Activated gamma-delta T cell treated with Interleukin-2 at 50 U/mL for 16 hours (primary cell): Measurements from ENCODE around the gene SUN1.
"Not testable (repeated sequence)": the region's sequence is repeated elsewhere in the genome, so short reads cannot be mapped to it uniquely, and the experiment has no call there.

ENCODE experiments used
- DNase-seq: peaks from one replicate; pipeline ENCODE4 v3.0.0-alpha.2; 2020

Gene SUN1

DNA sequence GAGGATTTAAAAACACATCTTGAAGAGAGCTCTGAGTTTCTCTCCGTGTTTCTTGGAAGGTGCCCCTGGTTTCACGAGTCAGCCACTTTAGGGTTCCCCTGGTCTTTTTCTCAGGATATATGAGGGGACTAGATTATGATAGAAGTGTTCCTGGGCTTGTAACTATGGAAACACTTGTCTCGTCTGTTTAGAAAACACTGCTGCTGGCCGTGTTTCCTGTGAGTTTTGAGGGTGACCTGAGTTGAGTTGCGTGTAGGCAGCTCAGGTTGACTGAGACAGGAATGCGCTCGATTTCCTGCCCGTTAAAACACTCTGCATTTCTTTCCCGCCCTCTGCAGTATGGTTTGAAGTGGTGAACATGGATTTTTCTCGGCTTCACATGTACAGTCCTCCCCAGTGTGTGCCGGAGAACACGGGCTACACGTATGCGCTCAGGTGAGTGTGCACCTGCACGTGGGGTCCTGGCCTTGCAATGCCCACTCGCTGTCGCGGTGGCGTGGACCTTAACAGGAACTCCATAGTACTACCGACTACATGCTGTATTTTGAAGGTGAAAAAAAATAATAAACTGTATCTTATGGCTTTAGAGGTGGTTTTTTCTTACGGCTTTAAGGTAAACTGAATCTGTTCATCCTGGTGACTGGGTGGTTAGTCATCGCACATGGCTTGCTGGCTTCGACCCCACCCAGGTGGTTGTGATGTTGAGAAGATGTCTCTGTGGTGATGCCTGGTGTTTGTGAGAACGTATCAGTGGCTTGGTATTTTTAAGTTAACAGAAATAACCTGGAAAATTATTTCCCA, at the start of gene SUN1:
Gene SUN1 (plus strand): TSS at position 310 of the 801 bp plus-strand sequence. CDS start 49 bp downstream, at position 359.
- peak; percentile 67 for DNase-seq

- no peak for DNase-seq
Observed at GRCh38 chr7:782718-783449, 49.4 kb upstream of the SUN1 start.

GRCh38 chr7:783556-784490, 48.5 kb upstream of the SUN1 start:
- DNase-seq: no peak

DNA sequence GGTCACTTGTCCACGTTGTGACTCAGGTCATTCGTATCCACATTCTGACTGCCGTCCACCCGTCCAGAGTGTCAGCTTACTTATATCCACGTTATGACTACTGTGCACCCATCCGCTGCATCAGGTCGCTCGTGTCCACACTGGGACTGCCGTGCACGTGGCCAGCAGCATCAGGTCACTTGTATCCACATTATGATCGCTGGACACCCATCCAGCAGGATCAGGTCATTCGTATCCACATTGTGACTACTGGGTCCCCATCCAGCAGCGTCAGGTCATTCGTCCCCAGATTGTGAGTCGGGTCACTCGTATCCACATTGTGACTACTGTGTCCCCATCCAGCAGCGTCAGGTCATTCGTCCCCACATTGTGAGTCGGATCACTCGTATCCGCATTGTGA, 47.3 kb upstream of the SUN1 start:
- no peak for DNase-seq

- DNase-seq: no peak
Observed at GRCh38 chr7:785416-785815, 46.9 kb upstream of the SUN1 start.

DNA sequence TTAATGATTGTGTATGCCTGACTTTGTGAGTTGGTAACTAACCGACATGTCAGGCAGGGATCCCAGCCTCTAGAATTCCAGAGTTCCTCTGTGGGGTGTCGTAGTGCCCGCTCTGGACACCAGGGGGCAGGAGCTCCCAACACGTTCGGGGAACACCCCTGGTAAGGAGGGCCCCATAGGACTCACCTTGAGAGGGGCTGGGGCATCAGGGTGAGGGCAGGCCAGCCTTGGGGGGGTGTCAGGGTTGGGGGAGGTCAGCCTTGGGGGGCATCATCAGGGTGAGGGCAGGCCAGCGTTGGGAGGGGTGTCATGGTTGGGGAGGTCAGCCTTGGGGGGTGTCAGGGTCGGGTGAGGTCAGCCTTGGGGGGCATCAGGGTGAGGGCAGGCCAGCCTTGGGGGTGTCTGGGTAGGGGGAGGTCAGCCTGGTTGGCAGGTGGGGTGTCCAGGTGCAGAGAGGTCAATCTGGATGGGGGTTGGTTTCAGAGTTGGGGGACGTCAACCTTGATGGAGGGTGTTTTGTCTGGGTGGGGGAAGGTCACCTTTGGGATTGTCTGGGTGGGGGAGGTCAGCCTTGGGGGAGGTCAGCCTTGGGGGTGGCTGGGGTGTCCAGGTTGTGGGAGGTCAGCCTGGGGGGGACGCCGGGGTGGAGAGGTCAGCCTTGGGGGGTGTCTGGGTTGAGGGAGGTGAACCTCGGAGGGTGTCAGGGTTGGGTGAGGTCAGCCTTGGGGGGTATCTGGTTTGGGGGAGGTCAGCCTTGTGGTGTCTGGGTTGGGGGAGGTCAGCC, 45.6 kb upstream of the SUN1 start:
- peak; percentile 73 for DNase-seq

DNA sequence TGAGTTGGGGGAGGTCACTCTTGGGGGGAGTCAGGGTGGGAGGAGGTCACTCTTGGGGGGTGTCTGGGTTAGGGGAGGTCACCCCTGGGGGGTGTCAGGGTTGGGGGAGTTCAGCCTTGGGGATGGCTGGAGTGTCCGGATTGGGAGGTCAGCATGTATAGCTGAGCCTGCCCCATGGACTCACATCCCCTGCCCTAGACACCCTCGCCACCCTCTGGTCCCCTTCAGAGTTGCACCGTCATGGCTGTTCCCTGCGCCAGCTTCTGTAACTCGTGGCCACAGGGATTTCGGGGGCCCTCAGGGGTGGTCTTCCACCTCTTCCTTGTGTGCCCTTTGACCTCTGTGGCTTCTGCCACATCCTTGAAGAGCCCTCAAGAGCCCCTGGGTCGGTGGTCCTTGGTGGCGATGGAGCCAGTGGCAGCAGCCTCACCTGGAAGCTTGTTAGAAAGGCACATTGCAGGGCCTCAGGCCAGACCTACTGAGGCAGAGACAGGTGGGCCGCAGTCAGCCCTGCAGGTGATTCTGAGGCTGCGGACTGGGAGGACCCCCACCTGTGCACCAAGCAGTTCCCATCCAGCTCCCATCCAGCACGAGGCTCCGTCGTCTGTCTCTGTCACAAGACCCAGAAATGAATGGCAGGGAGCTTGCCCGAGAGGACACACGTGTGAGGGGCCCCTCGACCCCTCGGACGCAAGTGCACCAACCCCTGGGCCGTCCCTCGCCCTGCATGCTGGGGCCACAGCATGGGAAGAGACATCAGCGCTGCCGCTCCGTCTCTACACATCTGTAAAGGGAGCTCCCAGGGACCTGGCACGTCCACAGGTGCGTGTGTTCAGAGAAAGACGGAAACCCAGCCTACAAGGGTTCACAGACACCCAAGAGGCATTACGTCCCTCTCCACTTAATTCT, 44.7 kb upstream of the SUN1 start:
- no peak for DNase-seq

- no peak for DNase-seq
Observed at GRCh38 chr7:791519-791918, 40.8 kb upstream of the SUN1 start.

DNA sequence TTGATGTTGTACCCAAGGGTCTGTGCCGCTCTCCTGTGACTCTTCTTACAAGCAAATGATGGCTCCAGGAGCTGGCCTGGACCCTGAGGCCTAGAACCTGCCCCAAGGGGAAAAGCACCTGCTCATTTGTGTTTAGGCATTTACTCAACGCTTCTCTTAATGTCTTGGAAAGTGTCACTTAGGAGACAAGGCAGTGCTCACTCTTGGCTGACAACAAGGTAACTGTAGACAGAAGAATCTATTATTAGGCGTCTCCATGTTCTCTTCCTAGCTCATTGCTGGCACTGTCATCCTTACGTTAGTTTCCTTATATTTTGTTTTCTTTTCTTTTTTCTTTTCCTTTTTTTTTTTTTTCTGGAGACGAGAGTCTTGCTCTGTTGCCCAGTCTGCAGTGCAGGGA, 38.1 kb upstream of the SUN1 start:
- no peak for DNase-seq

DNA sequence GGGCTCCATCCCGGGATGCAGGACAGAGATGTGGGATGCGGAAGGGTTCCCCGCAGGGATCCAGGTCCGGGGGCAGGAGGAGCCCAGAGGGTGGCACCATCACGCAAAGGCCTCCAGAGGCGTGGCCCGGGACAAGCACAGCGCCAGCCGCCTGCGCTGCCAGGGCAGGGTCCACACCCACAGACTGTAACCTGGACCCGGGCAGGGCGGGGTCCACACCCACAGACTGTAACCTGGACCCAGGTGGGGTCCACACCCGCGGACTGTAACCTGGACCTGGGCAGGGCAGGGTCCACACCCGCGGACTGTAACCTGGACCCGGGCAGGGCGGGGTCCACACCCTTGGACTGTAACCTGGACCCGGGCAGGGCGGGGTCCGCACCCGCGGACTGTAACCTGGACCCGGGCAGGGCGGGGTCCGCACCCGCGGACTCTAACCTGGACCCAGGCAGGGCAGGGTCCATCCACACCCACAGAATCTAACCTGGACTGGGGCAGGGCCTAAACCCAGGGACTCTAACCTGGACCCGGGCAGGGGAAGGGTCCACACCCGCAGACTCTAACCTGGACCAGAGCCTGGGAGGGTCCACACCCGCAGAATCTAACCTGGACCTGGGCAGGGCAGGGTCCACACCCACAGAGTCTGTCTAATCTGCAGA, 37.5 kb upstream of the SUN1 start:
- no peak for DNase-seq

- DNase-seq: not testable (repeated sequence)
Observed at GRCh38 chr7:796434-797169, 35.7 kb upstream of the SUN1 start.

DNA sequence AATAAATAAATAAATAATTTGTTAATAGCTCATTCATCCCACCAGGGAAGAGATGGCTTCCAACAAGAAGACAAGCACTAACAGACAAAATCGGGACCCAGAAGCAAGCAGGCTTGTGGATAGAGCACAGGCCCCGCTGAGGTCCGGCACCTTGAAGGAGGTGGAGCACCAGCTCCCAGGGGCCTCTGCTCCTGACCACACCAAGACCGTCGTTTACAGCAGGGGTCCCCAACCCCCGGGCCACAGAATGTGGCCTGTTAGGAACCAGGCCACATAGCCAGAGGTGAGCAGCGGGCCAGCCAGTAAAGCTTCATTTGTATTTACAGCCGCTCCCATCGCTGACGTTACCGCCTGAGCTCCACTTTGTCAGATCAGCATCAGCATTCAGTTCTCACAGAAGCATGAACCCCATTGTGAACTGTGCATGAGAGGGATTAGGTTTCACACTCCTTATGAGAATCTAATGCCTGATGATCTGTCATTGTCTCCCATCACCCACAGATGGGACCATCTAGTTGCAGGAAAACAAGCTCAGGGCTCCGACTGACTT, 33.3 kb upstream of the SUN1 start:
- no peak for DNase-seq

GRCh38 chr7:800692-801091, 31.6 kb upstream of the SUN1 start:
- DNase-seq: no peak

DNA sequence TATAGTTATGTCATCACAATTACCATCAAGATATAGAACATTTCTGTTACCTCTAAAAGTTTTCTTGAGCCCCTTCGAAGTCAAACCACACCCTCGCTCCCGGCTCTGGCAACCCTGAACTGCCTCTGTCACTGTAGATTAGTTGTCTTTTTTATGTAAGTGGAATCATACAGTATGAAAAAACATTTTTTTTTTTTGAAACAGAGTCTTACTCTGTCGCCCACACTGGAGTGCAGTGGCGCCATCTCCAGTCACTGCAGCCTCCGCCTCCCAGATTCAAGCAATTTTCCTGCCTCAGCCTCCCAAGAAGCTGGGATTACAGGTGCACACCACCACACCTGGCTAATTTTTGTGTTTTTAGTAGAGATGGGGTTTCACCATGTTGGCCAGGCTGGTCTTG, 30.9 kb upstream of the SUN1 start:
- not testable (repeated sequence) for DNase-seq

DNA sequence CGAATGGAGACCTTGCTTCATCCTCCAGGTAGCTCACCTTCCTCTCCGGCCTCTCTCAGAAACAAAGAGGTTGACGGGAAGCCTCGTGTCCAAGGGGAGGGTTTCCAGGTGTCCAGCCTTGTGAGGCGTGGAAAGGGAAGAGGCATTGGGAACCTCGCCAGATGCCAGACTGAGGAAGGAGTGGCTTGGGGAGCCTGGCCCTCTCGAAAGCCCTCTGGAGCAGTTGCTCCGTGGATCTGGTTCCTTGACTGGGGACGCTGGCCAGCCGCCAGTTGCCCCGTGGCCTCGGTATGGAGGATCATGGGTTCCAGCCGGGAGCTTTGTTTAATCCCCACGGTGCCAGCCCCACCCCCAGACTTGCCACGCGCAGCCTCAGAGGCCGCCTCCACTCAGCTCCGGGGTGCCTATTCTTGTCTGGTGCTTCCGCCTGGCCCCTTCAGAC, 30.3 kb upstream of the SUN1 start:
- no peak for DNase-seq

- DNase-seq: no peak
Observed at GRCh38 chr7:802500-803242, 29.6 kb upstream of the SUN1 start.

DNA sequence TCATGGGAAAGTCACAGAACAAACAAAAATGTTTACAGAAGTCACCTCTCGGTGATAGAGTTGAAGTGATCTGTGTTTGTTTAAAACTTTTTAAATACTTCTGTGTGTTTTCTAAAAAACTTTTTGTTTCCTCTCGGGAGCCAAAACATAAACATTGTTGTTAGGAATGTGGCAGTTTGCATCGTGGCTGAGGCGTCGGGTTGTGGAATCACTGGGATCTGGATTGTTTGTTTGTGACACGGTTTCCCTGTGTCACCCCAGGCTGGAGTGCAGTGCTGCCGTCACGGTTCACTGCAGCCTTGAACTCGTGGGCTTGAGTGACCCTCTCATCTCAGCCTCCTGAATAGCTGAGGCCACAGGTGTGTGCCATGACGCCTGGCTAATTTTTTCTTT, 29.0 kb upstream of the SUN1 start:
- no peak for DNase-seq

- DNase-seq: not testable (repeated sequence)
Observed at GRCh38 chr7:803796-804195, 28.5 kb upstream of the SUN1 start.

DNA sequence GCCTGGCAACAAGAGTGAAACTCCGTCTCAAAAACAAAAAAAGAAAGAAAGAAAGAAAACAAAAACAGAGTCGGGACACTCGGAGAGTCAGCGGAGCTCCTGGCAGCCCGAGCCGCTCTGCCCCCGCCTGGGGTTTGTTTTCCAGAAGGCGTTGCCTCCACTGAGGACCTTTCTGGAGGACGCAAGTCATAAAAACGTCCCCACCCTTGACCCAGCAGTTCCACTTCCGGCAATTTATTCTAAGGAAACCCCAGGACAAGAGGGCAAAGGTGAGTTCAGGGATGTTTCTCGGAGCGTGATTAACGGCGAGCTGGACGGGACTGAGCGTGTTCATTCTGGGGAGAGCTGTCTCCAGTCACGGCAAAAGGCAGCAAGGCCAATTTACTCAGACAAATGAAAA, 27.0 kb upstream of the SUN1 start:
- no peak for DNase-seq
